Cardiac fibroblast (primary cell): ENCODE results near the gene AMH.

Experiments used
- DNase-seq, 2 donors: peaks; one replicate each; pipeline versions ENCODE4 v3.0.0 to v3.0.0-alpha.2; 2010; ENCODE audit warnings: low read depth in 2 of 2
- H3K4me3 ChIP-seq, 2 donors: replicated peaks in 1 of 2; 1 replicate in 1 of 2; 2 replicates in 1 of 2; pipeline ENCODE4 v1.5.1; 2011; ENCODE audit warnings: low read depth in 2 of 2, low read length in 2 of 2, mild to moderate bottlenecking in 2 of 2, moderate library complexity in 1 of 2
- TF ChIP-seq, protein P1 (sequence below): IDR thresholded peaks from one replicate; pipeline ENCODE4 v1.5.1; 2011; ENCODE audit warnings: low read depth, mild to moderate bottlenecking, low read length, inconsistent platforms

Gene AMH

DNA sequence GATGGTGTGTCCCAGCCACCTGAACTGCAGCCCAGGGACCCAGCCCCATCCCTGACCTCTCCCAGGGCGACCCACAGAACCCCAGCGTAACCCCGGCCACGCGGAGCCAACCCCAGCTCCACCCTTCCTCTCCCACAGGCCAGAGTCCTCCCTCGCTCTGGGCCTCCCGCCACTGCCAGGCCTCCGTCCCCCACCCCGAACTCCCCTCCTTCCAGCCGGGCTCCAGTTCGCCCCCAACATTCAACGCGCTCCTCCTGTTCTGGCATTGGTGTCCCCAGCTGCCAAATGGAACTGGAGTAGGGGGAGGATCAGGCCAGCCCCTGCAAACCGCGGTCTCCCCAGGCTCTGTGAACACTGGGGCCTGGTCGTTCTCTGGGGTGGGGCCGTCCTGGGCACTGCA is 51.4 kb downstream of the AMH start:
- TF ChIP-seq, protein P1, sequence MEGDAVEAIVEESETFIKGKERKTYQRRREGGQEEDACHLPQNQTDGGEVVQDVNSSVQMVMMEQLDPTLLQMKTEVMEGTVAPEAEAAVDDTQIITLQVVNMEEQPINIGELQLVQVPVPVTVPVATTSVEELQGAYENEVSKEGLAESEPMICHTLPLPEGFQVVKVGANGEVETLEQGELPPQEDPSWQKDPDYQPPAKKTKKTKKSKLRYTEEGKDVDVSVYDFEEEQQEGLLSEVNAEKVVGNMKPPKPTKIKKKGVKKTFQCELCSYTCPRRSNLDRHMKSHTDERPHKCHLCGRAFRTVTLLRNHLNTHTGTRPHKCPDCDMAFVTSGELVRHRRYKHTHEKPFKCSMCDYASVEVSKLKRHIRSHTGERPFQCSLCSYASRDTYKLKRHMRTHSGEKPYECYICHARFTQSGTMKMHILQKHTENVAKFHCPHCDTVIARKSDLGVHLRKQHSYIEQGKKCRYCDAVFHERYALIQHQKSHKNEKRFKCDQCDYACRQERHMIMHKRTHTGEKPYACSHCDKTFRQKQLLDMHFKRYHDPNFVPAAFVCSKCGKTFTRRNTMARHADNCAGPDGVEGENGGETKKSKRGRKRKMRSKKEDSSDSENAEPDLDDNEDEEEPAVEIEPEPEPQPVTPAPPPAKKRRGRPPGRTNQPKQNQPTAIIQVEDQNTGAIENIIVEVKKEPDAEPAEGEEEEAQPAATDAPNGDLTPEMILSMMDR, result no peak
- no peak for DNase-seq

More for the DNA sequence above, 51.4 kb downstream of the AMH start:
- no peak overlapping the region for H3K4me3 ChIP-seq
